Thoracic aorta endothelial cell (primary cell): ENCODE results near the gene CDADC1. TPM values are rescaled to one million over a fixed set of nuclear protein-coding genes. Genes with fewer than 3 reads are reported as not detected.

Source experiments
- total RNA-seq: library from RNA; depleted of rRNA; stranded (reverse); fragments of >200 nt; gene quantifications from 2 replicates; pipeline ENCODE4 v1.2.3, GENCODE V29; 2012

CDADC1 gene
- 3.4 and 5.6 TPM in 2 replicates for total RNA-seq

DNA sequence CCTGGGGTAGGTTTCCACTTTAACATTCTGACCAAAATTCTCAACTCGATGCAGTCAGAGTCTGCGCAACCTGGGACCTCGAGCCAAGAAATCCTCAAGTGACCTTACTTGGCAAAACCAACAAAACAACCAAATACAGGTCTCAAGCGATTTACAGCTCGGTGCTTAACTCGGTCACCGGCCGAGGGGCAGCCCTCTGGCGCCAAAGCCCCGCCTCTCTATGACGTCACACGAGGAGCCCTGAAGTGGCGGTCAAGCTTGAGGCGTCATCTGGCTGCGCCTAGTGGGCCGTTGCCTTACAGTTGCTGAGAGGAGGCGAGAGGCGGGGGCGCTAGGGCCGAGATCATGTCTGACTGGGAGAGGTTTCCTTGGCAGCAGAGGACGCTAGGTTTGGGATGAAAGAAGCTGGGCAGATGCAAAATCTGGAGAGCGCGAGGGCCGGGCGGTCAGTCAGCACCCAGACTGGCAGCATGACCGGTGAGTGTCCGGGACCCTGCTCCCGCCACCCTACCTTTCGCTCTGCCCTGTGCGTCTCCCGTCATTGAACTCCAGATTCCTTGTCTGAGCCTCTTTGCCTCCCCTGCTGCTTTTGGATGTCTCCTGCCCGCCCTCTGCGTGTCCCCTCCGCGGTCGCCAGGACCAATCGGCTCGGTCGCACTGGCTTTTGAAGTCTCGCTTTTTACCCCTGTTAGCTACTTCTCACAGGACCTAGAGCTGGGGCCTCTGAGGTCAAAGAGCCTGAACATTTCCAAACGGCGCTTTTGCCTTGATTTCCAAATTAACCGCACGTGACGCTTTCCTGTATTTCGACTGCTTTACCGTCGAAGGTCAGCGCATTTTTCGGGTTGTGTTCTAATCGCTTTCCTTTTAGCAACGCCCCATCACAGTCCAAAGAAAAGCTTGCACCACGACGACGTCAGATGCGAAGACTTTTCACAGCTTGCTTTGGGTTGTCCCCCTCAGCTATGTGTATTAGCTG, at the start of gene CDADC1:
TSS of gene CDADC1 (plus strand) at position 283 of the 979 bp plus-strand sequence. CDS start at position 396, 113 bp downstream.

DNA sequence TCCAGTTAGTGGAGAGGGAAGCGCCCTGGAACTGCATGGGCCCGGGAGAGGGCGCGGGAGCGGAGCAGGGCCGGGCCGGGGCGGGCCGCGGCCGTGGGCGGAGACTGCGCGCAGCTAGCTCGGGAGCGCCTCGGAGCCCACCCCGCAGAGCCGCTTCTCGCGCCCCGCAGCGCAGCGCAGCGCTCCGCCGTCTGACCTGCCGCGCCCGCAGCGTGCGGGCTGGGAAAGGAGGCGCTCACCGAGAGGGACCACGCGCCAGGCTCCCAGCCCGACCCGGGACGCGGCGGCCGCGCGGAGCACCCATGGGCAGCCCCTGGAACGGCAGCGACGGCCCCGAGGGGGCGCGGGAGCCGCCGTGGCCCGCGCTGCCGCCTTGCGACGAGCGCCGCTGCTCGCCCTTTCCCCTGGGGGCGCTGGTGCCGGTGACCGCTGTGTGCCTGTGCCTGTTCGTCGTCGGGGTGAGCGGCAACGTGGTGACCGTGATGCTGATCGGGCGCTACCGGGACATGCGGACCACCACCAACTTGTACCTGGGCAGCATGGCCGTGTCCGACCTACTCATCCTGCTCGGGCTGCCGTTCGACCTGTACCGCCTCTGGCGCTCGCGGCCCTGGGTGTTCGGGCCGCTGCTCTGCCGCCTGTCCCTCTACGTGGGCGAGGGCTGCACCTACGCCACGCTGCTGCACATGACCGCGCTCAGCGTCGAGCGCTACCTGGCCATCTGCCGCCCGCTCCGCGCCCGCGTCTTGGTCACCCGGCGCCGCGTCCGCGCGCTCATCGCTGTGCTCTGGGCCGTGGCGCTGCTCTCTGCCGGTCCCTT, 27.5 kb upstream of the CDADC1 start, which contains the start of gene MLNR:
TSS of gene MLNR (plus strand) at position 303 of the 820 bp plus-strand sequence. CDS start at position 303, 0 bp downstream.

Other genes with a start within 250 kb of the CDADC1 start
- gene MLNR, start 27.6 kb upstream of the CDADC1 start, total RNA-seq, result not detected in 2 replicates
- 8.2 and 10.9 TPM in 2 replicates for gene CAB39L, start 196.1 kb downstream of the CDADC1 start, total RNA-seq
- gene SETDB2, start 196.3 kb downstream of the CDADC1 start, total RNA-seq, result 3.9 and 5.2 TPM in 2 replicates
- 18.5 and 19.3 TPM in 2 replicates for gene PHF11, start 248.0 kb downstream of the CDADC1 start, total RNA-seq